Bronchial epithelial cell (primary cell): ENCODE data around the gene ADGRF1. TPM values are rescaled to one million over a fixed set of nuclear protein-coding genes. Genes with fewer than 3 reads are reported as not detected.

ENCODE experiments used
- DNase-seq: peaks from one replicate; pipeline ENCODE4 v3.0.0-alpha.2; 2010; ENCODE audit warnings: low read depth
- FAIRE-seq: peaks from 2 replicates; lab custom pipeline; 2011; peaks lifted over from hg19 to GRCh38; lab: Jason Lieb, UNC
- H3K27me3 ChIP-seq: 2 replicates; pipeline ENCODE4 v1.5.1; 2011; ENCODE audit warnings: low read length; ENCODE audit not compliant: control insufficient read depth, insufficient read depth
- H3K36me3 ChIP-seq: 2 replicates; pipeline ENCODE4 v1.5.1; 2011; ENCODE audit warnings: low read length; ENCODE audit not compliant: control insufficient read depth, insufficient read depth
- H3K4me3 ChIP-seq: 2 replicates; pipeline ENCODE4 v1.5.1; 2011; ENCODE audit warnings: mild to moderate bottlenecking, low read depth, low read length, control low read depth
- total RNA-seq: library from RNA; depleted of rRNA; stranded (reverse); fragments of >200 nt; gene quantifications from 2 replicates; pipeline ENCODE4 v1.2.1, GENCODE V29; 2014
- TF ChIP-seq, protein P1 (sequence below): IDR thresholded peaks from 2 replicates; pipeline ENCODE4 v1.5.1; 2011; ENCODE audit warnings: mild to moderate bottlenecking, moderate library complexity, low read length, control low read depth, inconsistent platforms; ENCODE audit not compliant: insufficient read depth, severe bottlenecking

ADGRF1 gene
- total RNA-seq, 1 donor from 2014 or later = 5.5 TPM

- Histone ChIP-seq H3K4me3 (no peak overlapping the region), H3K27me3 (no peaks in the 10 kb centered on the region), H3K36me3 (no peaks in the 10 kb centered on the region)
- DNase-seq (no peak), FAIRE-seq (no peak)
- TF ChIP-seq, protein P1, sequence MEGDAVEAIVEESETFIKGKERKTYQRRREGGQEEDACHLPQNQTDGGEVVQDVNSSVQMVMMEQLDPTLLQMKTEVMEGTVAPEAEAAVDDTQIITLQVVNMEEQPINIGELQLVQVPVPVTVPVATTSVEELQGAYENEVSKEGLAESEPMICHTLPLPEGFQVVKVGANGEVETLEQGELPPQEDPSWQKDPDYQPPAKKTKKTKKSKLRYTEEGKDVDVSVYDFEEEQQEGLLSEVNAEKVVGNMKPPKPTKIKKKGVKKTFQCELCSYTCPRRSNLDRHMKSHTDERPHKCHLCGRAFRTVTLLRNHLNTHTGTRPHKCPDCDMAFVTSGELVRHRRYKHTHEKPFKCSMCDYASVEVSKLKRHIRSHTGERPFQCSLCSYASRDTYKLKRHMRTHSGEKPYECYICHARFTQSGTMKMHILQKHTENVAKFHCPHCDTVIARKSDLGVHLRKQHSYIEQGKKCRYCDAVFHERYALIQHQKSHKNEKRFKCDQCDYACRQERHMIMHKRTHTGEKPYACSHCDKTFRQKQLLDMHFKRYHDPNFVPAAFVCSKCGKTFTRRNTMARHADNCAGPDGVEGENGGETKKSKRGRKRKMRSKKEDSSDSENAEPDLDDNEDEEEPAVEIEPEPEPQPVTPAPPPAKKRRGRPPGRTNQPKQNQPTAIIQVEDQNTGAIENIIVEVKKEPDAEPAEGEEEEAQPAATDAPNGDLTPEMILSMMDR = no peak
These were observed 38.0 kb upstream of the ADGRF1 start for GRCh38 chr6:47080083-47080596.

DNA sequence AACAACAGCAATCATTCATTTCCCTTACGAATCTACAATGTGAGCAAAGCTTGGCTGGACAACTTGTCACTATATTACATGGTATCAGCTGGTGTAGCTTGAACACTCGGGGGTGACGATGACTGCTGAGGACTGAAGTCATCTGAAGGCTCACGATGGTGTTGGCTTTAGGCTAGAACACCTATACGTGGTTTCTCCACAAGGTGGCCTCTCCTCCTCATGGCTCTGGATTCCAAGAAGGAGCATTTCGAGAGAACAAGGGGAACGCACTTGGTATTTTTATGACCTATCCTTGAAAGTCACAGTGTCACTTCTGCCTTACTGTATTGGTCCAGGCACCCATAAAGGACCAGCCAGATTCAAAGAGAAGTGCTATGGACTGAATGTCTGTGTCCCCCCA, 37.5 kb upstream of the ADGRF1 start:
- no peak for DNase-seq
- H3K27me3 ChIP-seq = no peaks in the 10 kb centered on the region
- no peaks in the 10 kb centered on the region for H3K36me3 ChIP-seq
- H3K4me3 ChIP-seq = no peak overlapping the region
- TF ChIP-seq, protein P1 = peak; percentile 15
- FAIRE-seq = no peak

- no peak for FAIRE-seq
- no peaks in the 10 kb centered on the region for H3K27me3 ChIP-seq
- no peaks in the 10 kb centered on the region for H3K36me3 ChIP-seq
- TF ChIP-seq, protein P1 = no peak
- no peak for DNase-seq
- no peak overlapping the region for H3K4me3 ChIP-seq
These were observed 36.9 kb upstream of the ADGRF1 start for GRCh38 chr6:47078991-47079390.

GRCh38 chr6:47076422-47077344, 34.6 kb upstream of the ADGRF1 start:
- FAIRE-seq (no peak), DNase-seq (no peak)
- TF ChIP-seq, protein P1 = no peak
- Histone ChIP-seq H3K4me3 (no peak overlapping the region), H3K36me3 (no peaks in the 10 kb centered on the region), H3K27me3 (no peaks in the 10 kb centered on the region)

GRCh38 chr6:47075741-47076421, 33.7 kb upstream of the ADGRF1 start:
- FAIRE-seq (peak; percentile 7), DNase-seq (peak; percentile 84)
- TF ChIP-seq, protein P1 = no peak
- H3K36me3 ChIP-seq = no peaks in the 10 kb centered on the region
- no peak overlapping the region for H3K4me3 ChIP-seq
- no peaks in the 10 kb centered on the region for H3K27me3 ChIP-seq
